GM23338 (cell line): ENCODE measurements around the gene KCNJ6. TPM values are rescaled to one million over a fixed set of nuclear protein-coding genes. Genes with fewer than 3 reads are reported as not detected.

ENCODE experiments used
- ATAC-seq: fragments of 200-7000 bp; cut with Tn5 transposase; 3 replicates; pipeline ENCODE4 v1.9.1; 2020
- DNase-seq: peaks from one replicate; pipeline ENCODE4 v3.0.0-alpha.2; 2015; ENCODE audit warnings: low spot score
- H2AFZ ChIP-seq: fragments of 200-600 bp; sonication (generic); 2 replicates; pipeline ENCODE4 v1.8.0; 2016; ENCODE audit warnings: antibody characterized with exemption, mild to moderate bottlenecking, moderate library complexity
- H3F3A ChIP-seq: fragments of 200-600 bp; sonication (generic); replicated peaks from 2 replicates; pipeline ENCODE4 v1.8.0; 2017; ENCODE audit warnings: antibody characterized with exemption, mixed run types, low read depth
- H3K27ac ChIP-seq: fragments of 200-600 bp; sonication (generic); 2 replicates; pipeline ENCODE4 v1.6.1; 2016; ENCODE audit warnings: low read depth
- H3K27me3 ChIP-seq: fragments of 200-600 bp; sonication (generic); 2 replicates; pipeline ENCODE4 v1.8.0; 2016; ENCODE audit warnings: mild to moderate bottlenecking, mixed run types, moderate library complexity; ENCODE audit not compliant: insufficient read depth
- H3K36me3 ChIP-seq: fragments of 200-600 bp; sonication (generic); 2 replicates; pipeline ENCODE4 v1.8.0; 2016; ENCODE audit warnings: mild to moderate bottlenecking; ENCODE audit not compliant: insufficient read depth
- H3K4me1 ChIP-seq: fragments of 200-600 bp; sonication (generic); 2 replicates; pipeline ENCODE4 v1.8.0; 2016; ENCODE audit warnings: mild to moderate bottlenecking, moderate library complexity; ENCODE audit not compliant: insufficient read depth
- H3K4me2 ChIP-seq: fragments of 200-600 bp; sonication (generic); 2 replicates; pipeline ENCODE4 v1.7.1; 2017; ENCODE audit warnings: mixed run types
- H3K4me3 ChIP-seq: fragments of 200-600 bp; sonication (generic); 2 replicates; pipeline ENCODE4 v1.6.1; 2016; ENCODE audit warnings: mixed run types
- H3K79me2 ChIP-seq: fragments of 200-600 bp; sonication (generic); replicated peaks from 2 replicates; pipeline ENCODE4 v1.8.0; 2017; ENCODE audit warnings: mild to moderate bottlenecking; ENCODE audit not compliant: insufficient read depth
- H3K9me2 ChIP-seq: fragments of 200-600 bp; sonication (generic); 2 replicates; pipeline ENCODE4 v1.8.0; 2017; ENCODE audit not compliant: insufficient read depth
- H4K20me1 ChIP-seq: fragments of 200-600 bp; sonication (generic); replicated peaks from 2 replicates; pipeline ENCODE4 v1.8.0; 2017; ENCODE audit warnings: mild to moderate bottlenecking; ENCODE audit not compliant: insufficient read depth
- H3K27ac Mint-ChIP-seq: 2 replicates; pipeline ENCODE4 v1.8.0; 2020; ENCODE audit warnings: inconsistent platforms, mild to moderate bottlenecking, moderate library complexity, mixed read lengths
- H3K27me3 Mint-ChIP-seq: 3 replicates; pipeline ENCODE4 v1.8.0; 2022; ENCODE audit warnings: low read depth, mild to moderate bottlenecking, moderate library complexity, mixed read lengths, inconsistent platforms; ENCODE audit not compliant: insufficient read depth, poor library complexity
- H3K36me3 Mint-ChIP-seq: 3 replicates; pipeline ENCODE4 v1.8.0; 2021; ENCODE audit warnings: low read depth, mild to moderate bottlenecking, inconsistent platforms, moderate library complexity, mixed read lengths
- H3K4me1 Mint-ChIP-seq: 3 replicates; pipeline ENCODE4 v1.8.0; 2020; ENCODE audit warnings: mild to moderate bottlenecking, inconsistent platforms, mixed read lengths
- H3K4me3 Mint-ChIP-seq: 3 replicates; pipeline ENCODE4 v1.8.0; 2021; ENCODE audit warnings: moderate library complexity, mild to moderate bottlenecking, inconsistent platforms, mixed read lengths
- H3K9me3 Mint-ChIP-seq: 3 replicates; pipeline ENCODE4 v1.8.0; 2020; ENCODE audit warnings: moderate library complexity, mild to moderate bottlenecking, inconsistent platforms, mixed read lengths
- CTCF ChIP-seq, 2 experiments: fragments of 200-600 bp in 1 of 2; sonication (generic) in 1 of 2; conservative IDR thresholded peaks; 2 replicates each; pipeline versions ENCODE4 v1.5.1 to v1.6.1; 2016 to 2017; ENCODE audit warnings: antibody characterized with exemption in 2 of 2, low read depth in 2 of 2, mild to moderate bottlenecking in 2 of 2, moderate library complexity in 1 of 2
- ETS1 ChIP-seq: IDR thresholded peaks from 2 replicates; pipeline ENCODE4 v1.6.1; 2016; ENCODE audit warnings: antibody characterized with exemption
- EZH2 ChIP-seq: fragments of 200-600 bp; sonication (generic); IDR thresholded peaks from one replicate; pipeline ENCODE4 v1.8.0; 2017; ENCODE audit warnings: antibody characterized with exemption, mild to moderate bottlenecking, low read depth; ENCODE audit not compliant: unreplicated experiment
- JUNB ChIP-seq: IDR thresholded peaks from one replicate; pipeline ENCODE4 v1.6.1; 2016; ENCODE audit warnings: antibody characterized with exemption; ENCODE audit not compliant: unreplicated experiment
- NANOG ChIP-seq: IDR thresholded peaks from 2 replicates; pipeline ENCODE4 v1.6.1; 2016; ENCODE audit warnings: antibody characterized with exemption, borderline replicate concordance
- POLR2AphosphoS5 ChIP-seq: IDR thresholded peaks from 2 replicates; pipeline ENCODE4 v1.6.1; 2016; ENCODE audit warnings: antibody characterized with exemption, low read depth
- REST ChIP-seq: IDR thresholded peaks from one replicate; pipeline ENCODE4 v1.6.1; 2018; ENCODE audit warnings: antibody characterized with exemption; ENCODE audit not compliant: unreplicated experiment
- ZNF114 ChIP-seq: fragments of 250-450 bp; sonication (Bioruptor Pico); IDR thresholded peaks from 2 replicates; pipeline ENCODE4 v1.5.0; 2020; ENCODE audit warnings: mild to moderate bottlenecking, moderate library complexity
- ZNF331 ChIP-seq: fragments of 250-450 bp; sonication (Bioruptor Pico); IDR thresholded peaks from 2 replicates; pipeline ENCODE4 v1.5.0; 2020; ENCODE audit warnings: low read depth, mild to moderate bottlenecking, moderate library complexity
- ZNF462 ChIP-seq: fragments of 250-450 bp; sonication (Bioruptor Pico); IDR thresholded peaks from 2 replicates; pipeline ENCODE4 v1.5.0; 2020; ENCODE audit warnings: mild to moderate bottlenecking, moderate library complexity
- polyA plus RNA-seq: library from polyadenylated mRNA; unstranded; fragments of >200 nt; fragmentation: Nextera tagmentation; extraction: Ambion mirVana; gene quantifications from 2 replicates; pipeline ENCODE4 v1.2.1, GENCODE V29; 2016
- total RNA-seq: library from RNA; depleted of rRNA; stranded (reverse); fragments of >200 nt; shearing (Covaris generic); gene quantifications from 2 replicates; pipeline ENCODE4 v1.2.3, GENCODE V29; 2014

Gene KCNJ6
- total and polyA plus RNA-seq, 2 experiments from 2014 or later = 0.48 to 0.52 TPM

GRCh38 chr21:37628362-37628761 lies 287.9 kb downstream of the KCNJ6 start:
- DNase-seq (no peak), ATAC-seq (no peak)
- Histone ChIP-seq H4K20me1 (no peaks in the 10 kb centered on the region), H3K4me3 (no peak overlapping the region), H3F3A (0 out of 2 replicates have a peak, but pooled peaks cover 5% of the 10 kb centered on the region), H3K4me1 (peaks cover 32% of the 10 kb centered on the region), H3K27me3 (no peaks in the 10 kb centered on the region), H3K79me2 (no peaks in the 10 kb centered on the region), H3K9me2 (peaks cover 4% of the 10 kb centered on the region; the same call in 1 of the 2 replicates), H3K4me2 (no peak overlapping the region), H3K36me3 (peaks cover 8% of the 10 kb centered on the region), H2AFZ (no peak overlapping the region), H3K27ac (no peak overlapping the region)
- Mint-ChIP-seq H3K9me3 (peaks cover 21% of the 10 kb centered on the region), H3K36me3 (peaks cover 23% of the 10 kb centered on the region), H3K27ac (no peak overlapping the region), H3K4me3 (no peak overlapping the region), H3K4me1 (peaks cover 49% of the 10 kb centered on the region), H3K27me3 (peaks cover 6% of the 10 kb centered on the region)
- no peak for TF ChIP-seq ZNF462
- no peak for TF ChIP-seq EZH2
- no peak for TF ChIP-seq ZNF331
- no peak for TF ChIP-seq REST
- no peak for TF ChIP-seq ZNF114
- TF ChIP-seq ETS1 = no peak
- no peak for TF ChIP-seq NANOG
- no peak for TF ChIP-seq JUNB
- no peak for TF ChIP-seq CTCF (conservative IDR thresholded peaks at IDR 0.05; ENCODE audit: low read depth in 2 of 2)
- TF ChIP-seq POLR2AphosphoS5 = no peak
